Esophagus squamous epithelium (tissue), 4 donors: Measurements from ENCODE around the gene HMCN1.

ENCODE experiments used
- POLR2A ChIP-seq, 4 donors: fragments of 450-650 bp; IDR thresholded peaks; one replicate each; pipeline ENCODE4 v1.6.1; 2017; ENCODE audit warnings: antibody characterized with exemption in 4 of 4, mild to moderate bottlenecking in 4 of 4, moderate library complexity in 3 of 4
- TF ChIP-seq, protein P1 (sequence below), 6 experiments: fragments of 450-650 bp in 4 of 6; fragments of 200-600 bp in 2 of 6; sonication (generic) in 2 of 6; IDR thresholded peaks; one replicate each; pipeline ENCODE4 v1.5.1; 2016 to 2019; ENCODE audit warnings: antibody characterized with exemption in 6 of 6, mild to moderate bottlenecking in 4 of 6, moderate library complexity in 4 of 6

DNA sequence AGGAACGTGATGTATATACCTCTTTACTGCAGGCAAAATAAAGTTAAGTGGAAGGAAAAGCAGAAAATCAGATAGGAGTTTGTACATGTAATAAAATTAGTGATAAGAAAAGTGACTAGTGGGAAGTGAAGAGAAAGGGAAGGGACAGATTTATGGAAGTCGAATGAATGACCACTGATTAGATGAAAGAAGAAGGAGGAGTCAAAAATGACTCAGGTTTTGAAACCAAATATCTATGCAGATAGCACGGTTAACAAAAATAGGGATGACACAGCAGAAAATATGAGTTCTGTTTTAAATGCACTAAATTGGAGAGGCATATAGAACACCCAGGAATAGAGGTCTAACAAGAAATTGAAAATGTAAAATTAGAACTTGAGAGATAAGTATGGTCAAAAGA lies 128.0 kb downstream of the HMCN1 start:
- TF ChIP-seq, protein P1, sequence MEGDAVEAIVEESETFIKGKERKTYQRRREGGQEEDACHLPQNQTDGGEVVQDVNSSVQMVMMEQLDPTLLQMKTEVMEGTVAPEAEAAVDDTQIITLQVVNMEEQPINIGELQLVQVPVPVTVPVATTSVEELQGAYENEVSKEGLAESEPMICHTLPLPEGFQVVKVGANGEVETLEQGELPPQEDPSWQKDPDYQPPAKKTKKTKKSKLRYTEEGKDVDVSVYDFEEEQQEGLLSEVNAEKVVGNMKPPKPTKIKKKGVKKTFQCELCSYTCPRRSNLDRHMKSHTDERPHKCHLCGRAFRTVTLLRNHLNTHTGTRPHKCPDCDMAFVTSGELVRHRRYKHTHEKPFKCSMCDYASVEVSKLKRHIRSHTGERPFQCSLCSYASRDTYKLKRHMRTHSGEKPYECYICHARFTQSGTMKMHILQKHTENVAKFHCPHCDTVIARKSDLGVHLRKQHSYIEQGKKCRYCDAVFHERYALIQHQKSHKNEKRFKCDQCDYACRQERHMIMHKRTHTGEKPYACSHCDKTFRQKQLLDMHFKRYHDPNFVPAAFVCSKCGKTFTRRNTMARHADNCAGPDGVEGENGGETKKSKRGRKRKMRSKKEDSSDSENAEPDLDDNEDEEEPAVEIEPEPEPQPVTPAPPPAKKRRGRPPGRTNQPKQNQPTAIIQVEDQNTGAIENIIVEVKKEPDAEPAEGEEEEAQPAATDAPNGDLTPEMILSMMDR (IDR thresholded peaks at IDR 0.05): no peak
- TF ChIP-seq POLR2A (IDR thresholded peaks at IDR 0.05): no peak
